IMR-90 (cell line): ENCODE results near the gene ADAM33. TPM values are rescaled to one million over a fixed set of nuclear protein-coding genes. Genes with fewer than 3 reads are reported as not detected.

Experiments
- ATAC-seq: fragments of 200-7000 bp; cut with Tn5 transposase; 2 replicates; pipeline ENCODE4 v1.9.1; 2020; ENCODE audit warnings: low read depth, mild to moderate bottlenecking, moderate library complexity
- BruUV-seq: library from RNA; stranded (reverse); fragments of 400-500 nt; replicated peaks from 2 replicates; lab custom pipeline; 2021; lab: Mats Ljungman, UMichigan
- CTCF ChIA-PET: fragments of 300-600 bp; formaldehyde crosslinking; extraction: SDS; loops from one replicate; lab custom pipeline; 2021; ENCODE audit warnings: antibody characterized with exemption; lab: Yijun Ruan, JAX
- POLR2A ChIA-PET: fragments of 300-600 bp; sonication (Branson Sonifier 250); formaldehyde crosslinking; loops from one replicate; lab custom pipeline; 2022; ENCODE audit warnings: antibody characterized with exemption; ENCODE audit not compliant: unreplicated experiment; lab: Charles Lee
- DNase-seq: peaks from one replicate; pipeline ENCODE4 v3.0.0; 2013
- H2AFZ ChIP-seq: replicated peaks from 2 replicates; pipeline ENCODE3; 2013; ENCODE audit warnings: low read length, mild to moderate bottlenecking; ENCODE audit not compliant: poor library complexity
- H2AK5ac ChIP-seq: 2 replicates; pipeline ENCODE4 v1.6.1; 2013; ENCODE audit warnings: low read depth, low read length, inconsistent platforms
- H2AK9ac ChIP-seq: replicated peaks from 2 replicates; pipeline ENCODE3; 2013; ENCODE audit warnings: mild to moderate bottlenecking, low read depth, low read length, moderate library complexity; ENCODE audit not compliant: poor library complexity
- H2BK120ac ChIP-seq: 2 replicates; pipeline ENCODE4 v1.6.1; 2013; ENCODE audit warnings: low read depth, low read length, inconsistent platforms
- H2BK15ac ChIP-seq: 3 replicates; pipeline ENCODE4 v1.6.1; 2013; ENCODE audit warnings: low read depth, low read length, inconsistent platforms
- H2BK20ac ChIP-seq: 2 replicates; pipeline ENCODE4 v1.6.1; 2013; ENCODE audit warnings: low read depth, mild to moderate bottlenecking, inconsistent platforms, low read length, moderate library complexity
- H2BK5ac ChIP-seq: 2 replicates; pipeline ENCODE4 v1.6.1; 2013; ENCODE audit warnings: mild to moderate bottlenecking, low read depth, low read length, inconsistent platforms; ENCODE audit not compliant: poor library complexity, severe bottlenecking
- H3K14ac ChIP-seq: replicated peaks from 2 replicates; pipeline ENCODE4 v1.6.1; 2013; ENCODE audit warnings: low read depth, low read length, inconsistent platforms
- H3K18ac ChIP-seq: 2 replicates; pipeline ENCODE4 v1.6.1; 2013; ENCODE audit warnings: low read depth, low read length, control low read depth
- H3K23ac ChIP-seq: 2 replicates; pipeline ENCODE4 v1.6.1; 2013; ENCODE audit warnings: low read depth, low read length, inconsistent platforms
- H3K27ac ChIP-seq: 2 replicates; pipeline ENCODE4 v1.5.1; 2013; ENCODE audit warnings: mild to moderate bottlenecking, control low read depth, low read length; ENCODE audit not compliant: insufficient read depth
- H3K27me3 ChIP-seq: 2 replicates; pipeline ENCODE4 v1.6.1; 2013; ENCODE audit warnings: low read length; ENCODE audit not compliant: control insufficient read depth, insufficient read depth
- H3K36me3 ChIP-seq: 2 replicates; pipeline ENCODE4 v1.6.1; 2013; ENCODE audit warnings: low read length, mixed read lengths; ENCODE audit not compliant: control insufficient read depth, insufficient read depth
- H3K4ac ChIP-seq: 2 replicates; pipeline ENCODE4 v1.6.1; 2013; ENCODE audit warnings: low read depth, low read length, inconsistent platforms
- H3K4me1 ChIP-seq: 2 replicates; pipeline ENCODE4 v1.6.1; 2013; ENCODE audit warnings: low read length, mixed read lengths; ENCODE audit not compliant: control insufficient read depth, insufficient read depth
- H3K4me2 ChIP-seq: 2 replicates; pipeline ENCODE4 v1.6.1; 2013; ENCODE audit warnings: low read depth, mild to moderate bottlenecking, control low read depth, low read length, moderate library complexity
- H3K4me3 ChIP-seq: 2 replicates; pipeline ENCODE4 v1.5.1; 2013; ENCODE audit warnings: low read depth, mild to moderate bottlenecking, control low read depth, low read length, moderate library complexity; ENCODE audit not compliant: insufficient read depth
- H3K56ac ChIP-seq: 2 replicates; pipeline ENCODE4 v1.6.1; 2013; ENCODE audit warnings: low read length, inconsistent platforms; ENCODE audit not compliant: insufficient read depth; ENCODE audit errors: extremely low read depth
- H3K79me1 ChIP-seq, 2 experiments: 2 replicates each; pipeline ENCODE4 v1.6.1; 2013; ENCODE audit warnings: low read length in 2 of 2, inconsistent platforms in 1 of 2, low read depth in 1 of 2
- H3K9ac ChIP-seq: 2 replicates; pipeline ENCODE4 v1.6.1; 2013; ENCODE audit warnings: low read depth, low read length, control low read depth
- H3K9me1 ChIP-seq: 2 replicates; pipeline ENCODE4 v1.6.1; 2013; ENCODE audit warnings: low read length, inconsistent platforms; ENCODE audit not compliant: insufficient read depth
- H3K9me3 ChIP-seq: 2 replicates; pipeline ENCODE4 v1.6.1; 2013; ENCODE audit warnings: low read length; ENCODE audit not compliant: control insufficient read depth, insufficient read depth
- H4K20me1 ChIP-seq: 2 replicates; pipeline ENCODE4 v1.6.1; 2013; ENCODE audit warnings: low read length, inconsistent platforms; ENCODE audit not compliant: insufficient read depth
- H4K5ac ChIP-seq: 2 replicates; pipeline ENCODE4 v1.6.1; 2013; ENCODE audit warnings: mild to moderate bottlenecking, low read depth, low read length, control low read depth
- H4K8ac ChIP-seq, 2 experiments: 2 replicates each; pipeline ENCODE4 v1.6.1; 2013; ENCODE audit warnings: low read depth in 2 of 2, low read length in 2 of 2, control low read depth in 1 of 2, inconsistent platforms in 1 of 2
- H4K91ac ChIP-seq: 2 replicates; pipeline ENCODE4 v1.6.1; 2013; ENCODE audit warnings: low read depth, low read length, inconsistent platforms; ENCODE audit not compliant: insufficient read depth
- BHLHE40 ChIP-seq: fragments of 150-350 bp; IDR thresholded peaks from 2 replicates; pipeline ENCODE4 v1.6.1; 2016; ENCODE audit warnings: mild to moderate bottlenecking, low read depth, low read length
- CEBPB ChIP-seq: IDR thresholded peaks from 2 replicates; pipeline ENCODE4 v1.6.1; 2012; ENCODE audit warnings: low read depth, low read length, improper control_type of control experiment
- FOS ChIP-seq: fragments of 150-350 bp; IDR thresholded peaks from 2 replicates; pipeline ENCODE4 v1.6.1; 2016; ENCODE audit warnings: low read depth, low read length
- MAFK ChIP-seq: IDR thresholded peaks from 2 replicates; pipeline ENCODE4 v1.6.1; 2012; ENCODE audit warnings: low read depth, low read length, improper control_type of control experiment
- MAZ ChIP-seq: IDR thresholded peaks from 2 replicates; pipeline ENCODE4 v1.6.1; 2012; ENCODE audit warnings: low read depth, mild to moderate bottlenecking, low read length, improper control_type of control experiment, moderate library complexity, borderline replicate concordance
- POLR2A ChIP-seq: IDR thresholded peaks from 2 replicates; pipeline ENCODE4 v1.6.1; 2012; ENCODE audit warnings: mild to moderate bottlenecking, low read depth, low read length
- RAD21 ChIP-seq: IDR thresholded peaks from 2 replicates; pipeline ENCODE4 v1.6.1; 2012; ENCODE audit warnings: low read length, improper control_type of control experiment
- RCOR1 ChIP-seq: IDR thresholded peaks from 2 replicates; pipeline ENCODE4 v1.6.1; 2012; ENCODE audit warnings: mild to moderate bottlenecking, low read length, improper control_type of control experiment; ENCODE audit not compliant: insufficient replicate concordance
- RFX5 ChIP-seq: IDR thresholded peaks from 2 replicates; pipeline ENCODE4 v1.8.0; 2012; ENCODE audit warnings: low read depth, mild to moderate bottlenecking, low read length, moderate library complexity
- SMC3 ChIP-seq: fragments of 150-350 bp; IDR thresholded peaks from 2 replicates; pipeline ENCODE4 v1.6.1; 2016; ENCODE audit warnings: low read depth, mild to moderate bottlenecking, antibody characterized with exemption, low read length, moderate library complexity
- WGBS, 2 experiments: methylation state at CpG; one replicate each; pipeline versions ENCODE4 v1.1.5 to v1.1.7; 2013; ENCODE audit warnings: missing lambda C conversion rate in 2 of 2; ENCODE audit not compliant: insufficient read length in 1 of 2; ENCODE audit errors: extremely low coverage in 2 of 2; 5-methylcytosine and 5-hydroxymethylcytosine counted together
- dilution Hi-C: fragments of 300-500 bp; cut with HindIII; formaldehyde crosslinking; loops from one replicate; pipeline ENCODE4 v1.14.3; 2018; ENCODE audit warnings: low sequenced_read_pairs; ENCODE audit not compliant: unreplicated experiment
- in situ Hi-C: fragments of 300-500 bp; cut with MboI; formaldehyde crosslinking; loops from 3 replicates; pipeline ENCODE4 v1.14.3; 2019; ENCODE audit warnings: low sequenced_read_pairs, inconsistent platforms, mixed read lengths
- intact Hi-C: fragments of 100-400 bp; cut with micrococcal nuclease; formaldehyde crosslinking; loops from 2 replicates; pipeline ENCODE4 v1.10.0; 2022
- polyA plus RNA-seq, 3 experiments: library from polyadenylated mRNA; depleted of rRNA; stranded (reverse); fragments of >200 nt; gene quantifications; 2 replicates each; pipeline ENCODE4 v1.2.3, GENCODE V29; 2012; ENCODE audit warnings: low replicate concordance in 1 of 3
- total RNA-seq: library from RNA; depleted of rRNA; stranded (reverse); fragments of >200 nt; gene quantifications from 2 replicates; pipeline ENCODE4 v1.2.3, GENCODE V29; 2012
- TF ChIP-seq, protein P1 (sequence below): conservative IDR thresholded peaks from 2 replicates; pipeline ENCODE4 v1.5.1; 2012; ENCODE audit warnings: mild to moderate bottlenecking, low read depth, low read length, improper control_type of control experiment
- TF ChIP-seq, protein P2 (sequence below): fragments of 150-350 bp; IDR thresholded peaks from 2 replicates; pipeline ENCODE4 v1.6.1; 2016; ENCODE audit warnings: low read depth, mild to moderate bottlenecking, low read length, moderate library complexity, borderline replicate concordance

ADAM33 gene
- total and polyA plus RNA-seq, 2 of the 4 experiments (the other 2 are of a cell fraction) = 0.18 to 1.7 TPM

DNA sequence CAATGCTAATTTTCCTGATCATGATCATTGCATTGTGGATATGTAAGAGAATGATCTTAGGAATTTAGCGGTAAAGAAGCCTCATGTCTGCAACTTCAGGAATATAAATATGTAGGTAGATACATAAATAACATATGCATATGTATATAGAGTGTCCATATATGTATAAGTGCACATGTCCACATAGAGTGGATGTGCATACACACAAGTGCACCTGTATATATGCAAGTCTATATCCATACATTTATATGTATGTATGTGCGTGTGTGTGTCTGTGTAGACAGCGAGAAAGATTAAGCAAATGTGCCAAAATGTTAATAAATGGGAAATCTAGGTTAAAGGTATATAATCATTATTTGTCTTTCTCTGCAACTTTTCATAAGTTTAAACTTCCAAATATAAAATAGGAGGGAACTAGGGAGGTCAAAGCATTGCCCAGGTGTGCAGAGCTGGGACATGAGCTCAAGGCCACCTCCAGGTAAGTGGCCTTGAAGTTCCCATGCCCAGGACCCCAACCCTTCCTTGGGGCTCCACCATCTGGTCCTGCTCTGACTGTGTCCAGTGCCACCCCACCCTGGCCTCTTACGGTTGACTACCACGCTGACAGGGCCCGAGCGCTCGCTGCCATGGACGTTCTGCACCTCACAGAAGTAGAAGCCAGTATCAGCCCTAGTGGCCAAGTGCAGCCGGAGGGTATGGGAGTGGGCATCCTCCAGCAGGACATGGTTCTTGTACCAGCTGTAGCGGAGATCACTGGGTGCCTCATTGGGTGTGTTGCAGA is 21.0 kb upstream of the ADAM33 start (continued):
- TF ChIP-seq FOS = no peak

DNA sequence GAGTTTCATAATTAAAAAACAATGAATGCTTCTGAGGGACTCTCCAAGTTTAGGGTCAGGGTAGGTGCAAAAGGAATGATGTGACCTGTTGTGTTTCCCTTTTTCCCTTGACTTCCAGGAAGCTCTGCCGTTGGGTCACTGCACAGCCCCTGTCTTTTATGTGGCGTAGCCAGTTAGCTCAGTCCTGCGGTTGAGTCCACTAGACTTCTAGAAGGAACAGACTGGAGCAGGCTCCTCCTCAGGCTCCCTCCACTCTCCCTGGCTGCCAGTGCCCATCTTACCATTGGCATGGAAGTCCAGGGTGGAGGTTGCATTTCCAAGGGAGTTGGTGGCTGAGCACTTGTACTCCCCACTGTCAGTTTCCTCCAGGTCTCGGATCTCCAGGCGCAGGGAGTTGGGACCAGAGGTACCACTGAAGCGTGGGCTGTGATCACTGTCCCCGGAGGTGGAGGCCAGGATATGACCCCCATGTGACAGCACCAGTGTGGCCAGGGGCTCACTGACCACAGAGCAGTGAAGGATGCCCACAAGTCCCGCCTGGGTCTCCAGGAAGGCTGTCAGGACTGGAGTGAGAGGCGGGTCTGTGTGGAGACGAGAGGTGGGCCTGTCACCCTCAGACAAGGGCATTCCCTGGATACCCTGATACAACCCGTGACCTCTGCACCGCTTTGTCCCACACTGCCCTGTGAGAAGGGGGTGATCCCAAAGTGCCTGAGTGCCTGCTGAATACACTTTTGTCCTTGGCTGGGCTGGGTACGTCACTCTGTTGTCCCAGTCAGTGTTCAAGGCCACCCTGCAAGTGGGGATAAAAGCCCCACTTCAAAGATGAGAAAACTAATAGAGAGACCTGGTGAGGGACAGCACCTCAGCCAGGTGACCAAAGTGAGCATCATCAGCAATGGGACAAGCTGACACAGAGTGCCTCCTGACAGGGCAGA is 19.5 kb upstream of the ADAM33 start:
- Histone ChIP-seq H2BK20ac (no peak overlapping the region), H3K56ac (no peak overlapping the region), H2BK15ac (no peak overlapping the region), H2BK120ac (no peak overlapping the region), H2BK5ac (no peak overlapping the region), H4K20me1 (no peaks in the 10 kb centered on the region), H3K27ac (no peak overlapping the region), H3K9me3 (peaks cover 5% of the 10 kb centered on the region), H3K27me3 (peaks cover 44% of the 10 kb centered on the region), H3K4me3 (no peak overlapping the region), H3K4ac (no peak overlapping the region), H4K5ac (no peak overlapping the region), H3K9ac (no peak overlapping the region), H3K9me1 (no peaks in the 10 kb centered on the region), H2AK9ac (no peak overlapping the region), H4K8ac (no peak overlapping the region), H3K4me2 (no peak overlapping the region), H3K18ac (no peak overlapping the region), H3K36me3 (no peaks in the 10 kb centered on the region), H3K14ac (no peak overlapping the region), H3K79me1 (no peaks in the 10 kb centered on the region), H2AFZ (no peak overlapping the region), H4K91ac (no peak overlapping the region), H3K23ac (no peak overlapping the region), H2AK5ac (no peak overlapping the region), H3K4me1 (no peaks in the 10 kb centered on the region)
- DNase-seq (no peak), ATAC-seq (no peak)
- WGBS, 2 experiments = 86% methylated on average over 7 of the region's 13 CpGs; no CpG with 5 or more reads in 1 of the 2 experiments
- POLR2A ChIA-PET = no interaction called here
- BruUV-seq = no TSS peak
- in situ Hi-C loops = no loop called here
- CTCF ChIA-PET = interaction anchor here (0.5 to 1.0 kb wide), 5 partner anchors 9 to 556 kb away, joined by 3 to 12 read pairs (median 3); partner anchors contain the start of gene ADAM33
- intact Hi-C loops = no loop called here
- dilution Hi-C loops = no loop called here
- no peak for TF ChIP-seq MAZ
- no peak for TF ChIP-seq MAFK
- TF ChIP-seq, protein P1, sequence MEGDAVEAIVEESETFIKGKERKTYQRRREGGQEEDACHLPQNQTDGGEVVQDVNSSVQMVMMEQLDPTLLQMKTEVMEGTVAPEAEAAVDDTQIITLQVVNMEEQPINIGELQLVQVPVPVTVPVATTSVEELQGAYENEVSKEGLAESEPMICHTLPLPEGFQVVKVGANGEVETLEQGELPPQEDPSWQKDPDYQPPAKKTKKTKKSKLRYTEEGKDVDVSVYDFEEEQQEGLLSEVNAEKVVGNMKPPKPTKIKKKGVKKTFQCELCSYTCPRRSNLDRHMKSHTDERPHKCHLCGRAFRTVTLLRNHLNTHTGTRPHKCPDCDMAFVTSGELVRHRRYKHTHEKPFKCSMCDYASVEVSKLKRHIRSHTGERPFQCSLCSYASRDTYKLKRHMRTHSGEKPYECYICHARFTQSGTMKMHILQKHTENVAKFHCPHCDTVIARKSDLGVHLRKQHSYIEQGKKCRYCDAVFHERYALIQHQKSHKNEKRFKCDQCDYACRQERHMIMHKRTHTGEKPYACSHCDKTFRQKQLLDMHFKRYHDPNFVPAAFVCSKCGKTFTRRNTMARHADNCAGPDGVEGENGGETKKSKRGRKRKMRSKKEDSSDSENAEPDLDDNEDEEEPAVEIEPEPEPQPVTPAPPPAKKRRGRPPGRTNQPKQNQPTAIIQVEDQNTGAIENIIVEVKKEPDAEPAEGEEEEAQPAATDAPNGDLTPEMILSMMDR = no peak
- no peak for TF ChIP-seq RFX5
- TF ChIP-seq POLR2A = no peak
- TF ChIP-seq CEBPB = no peak
- no peak for TF ChIP-seq SMC3
- TF ChIP-seq, protein P2, sequence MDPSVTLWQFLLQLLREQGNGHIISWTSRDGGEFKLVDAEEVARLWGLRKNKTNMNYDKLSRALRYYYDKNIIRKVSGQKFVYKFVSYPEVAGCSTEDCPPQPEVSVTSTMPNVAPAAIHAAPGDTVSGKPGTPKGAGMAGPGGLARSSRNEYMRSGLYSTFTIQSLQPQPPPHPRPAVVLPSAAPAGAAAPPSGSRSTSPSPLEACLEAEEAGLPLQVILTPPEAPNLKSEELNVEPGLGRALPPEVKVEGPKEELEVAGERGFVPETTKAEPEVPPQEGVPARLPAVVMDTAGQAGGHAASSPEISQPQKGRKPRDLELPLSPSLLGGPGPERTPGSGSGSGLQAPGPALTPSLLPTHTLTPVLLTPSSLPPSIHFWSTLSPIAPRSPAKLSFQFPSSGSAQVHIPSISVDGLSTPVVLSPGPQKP = no peak
- no peak for TF ChIP-seq FOS
- TF ChIP-seq BHLHE40 = no peak
- TF ChIP-seq RCOR1 = no peak
- no peak for TF ChIP-seq RAD21
